Right kidney (tissue), 1 donor: ENCODE measurements around the gene PAM16.

Experiments
- DNase-seq: peaks from one replicate; pipeline ENCODE4 v3.0.0-alpha.2; 2016

The PAM16 gene

DNA sequence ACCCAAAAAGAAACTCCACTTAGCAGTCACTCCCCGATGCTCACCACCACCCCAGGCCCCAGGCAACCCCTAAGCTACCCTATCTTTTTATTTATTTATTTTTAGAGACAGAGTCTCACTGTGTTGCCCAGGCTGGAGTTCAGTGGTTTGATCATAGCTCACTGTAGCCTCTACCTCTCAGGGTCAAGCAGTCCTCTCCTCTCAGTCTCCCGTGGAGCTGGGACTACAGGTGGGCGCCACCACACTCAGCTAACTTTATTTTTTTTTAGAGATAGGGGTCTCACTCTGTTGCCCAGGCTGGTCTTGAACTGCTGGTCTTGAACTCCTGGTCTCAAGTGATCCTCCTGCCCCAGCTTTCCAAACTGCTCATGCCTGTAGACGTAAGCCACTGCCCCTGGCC, 49.9 kb downstream of the PAM16 start:
- no peak for DNase-seq

DNA sequence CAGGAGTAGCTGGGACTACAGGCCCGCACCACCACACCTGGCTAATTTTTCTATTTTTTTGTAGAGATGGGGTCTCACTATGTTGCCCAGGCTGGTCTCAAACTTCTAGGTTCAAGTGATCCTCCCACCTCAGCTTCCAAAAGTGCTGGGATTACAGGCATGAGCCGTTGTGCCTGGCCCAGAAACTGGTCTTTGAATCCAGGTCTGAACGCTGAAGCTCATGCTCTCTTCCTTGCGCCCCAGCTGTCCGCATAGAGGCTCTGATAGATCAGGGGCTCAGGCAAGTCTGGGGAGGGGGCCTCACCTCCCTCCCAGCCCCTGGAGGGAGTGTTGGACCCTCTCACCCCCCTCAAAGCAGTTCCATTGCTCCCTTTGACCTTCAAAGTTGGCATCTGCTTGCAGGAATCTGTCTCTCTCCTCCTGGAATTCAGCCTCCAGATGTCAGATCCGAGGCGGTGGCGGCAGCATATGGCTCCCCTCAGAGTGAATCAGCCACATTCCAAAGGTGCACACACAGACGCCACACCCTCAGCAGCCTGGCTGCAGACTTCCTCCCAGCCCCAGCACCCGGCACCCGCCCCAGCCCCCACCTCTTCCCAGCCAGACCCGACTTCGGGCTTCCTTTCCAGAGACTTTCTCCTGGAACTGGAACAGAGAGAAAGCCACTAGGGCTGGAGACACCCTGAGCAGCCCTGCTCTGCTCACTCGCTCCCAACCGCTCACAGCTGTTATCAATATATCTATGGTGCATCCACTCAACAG, 52.2 kb downstream of the PAM16 start:
- peak; percentile 54 for DNase-seq

DNA sequence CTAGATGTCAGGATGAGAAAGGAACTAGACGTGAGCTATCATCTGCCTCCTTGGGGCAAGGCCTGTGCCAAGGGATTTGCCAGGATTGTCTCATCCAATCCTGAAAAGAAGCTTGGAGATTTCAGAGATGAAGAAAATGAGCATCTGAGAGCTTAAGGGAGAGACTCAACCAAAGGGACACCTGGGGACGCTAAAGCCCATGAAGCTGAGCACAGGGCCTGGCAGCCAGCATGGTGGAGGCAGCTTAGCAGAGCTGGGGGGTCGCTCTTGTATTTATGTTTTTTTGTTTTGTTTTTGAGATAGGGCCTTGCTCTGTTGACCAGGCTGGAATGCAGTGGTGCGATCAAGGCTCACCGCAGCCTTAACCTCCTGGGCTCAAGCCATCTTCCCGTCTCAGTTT, 53.6 kb downstream of the PAM16 start:
- DNase-seq = no peak

- DNase-seq = no peak
These were observed 55.5 kb downstream of the PAM16 start for GRCh38 chr16:4295581-4295980.

DNA sequence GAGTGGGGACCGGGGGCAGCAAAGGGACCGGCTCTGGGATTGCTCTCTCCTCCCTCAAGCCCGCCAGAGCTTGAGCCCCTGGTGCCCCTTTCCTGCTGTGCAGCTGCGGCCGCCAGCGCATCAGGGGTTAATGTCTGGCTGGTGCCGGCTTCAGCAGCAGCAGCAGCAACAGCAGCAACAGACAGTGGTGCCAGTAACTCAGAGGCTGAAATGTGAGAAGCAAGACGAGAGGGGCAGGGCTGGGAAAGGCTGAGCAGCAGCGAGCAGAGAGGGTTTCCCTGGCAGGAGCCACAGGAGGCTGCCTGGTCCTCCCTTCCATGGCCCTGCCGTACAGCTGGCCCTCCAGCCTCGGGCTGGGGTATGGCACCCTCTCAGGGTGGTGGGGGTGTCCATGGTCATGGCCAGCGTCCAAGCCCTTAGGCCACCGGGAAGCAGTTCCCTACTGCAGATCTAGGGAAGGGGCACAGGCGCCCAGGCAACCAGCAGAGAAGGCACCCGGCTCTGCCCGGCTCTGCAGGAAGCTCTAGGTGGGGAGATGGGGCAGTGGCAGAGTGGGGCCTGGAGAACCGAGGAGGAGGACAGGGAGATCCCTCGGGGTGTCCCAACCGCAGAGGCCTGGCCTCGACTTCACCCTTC, 57.2 kb downstream of the PAM16 start:
- peak; percentile 80 for DNase-seq

- no peak for DNase-seq
These were observed 57.9 kb downstream of the PAM16 start for GRCh38 chr16:4293181-4293716.

- DNase-seq = no peak
These were observed 59.4 kb downstream of the PAM16 start for GRCh38 chr16:4291699-4292098.
